Upper lobe of left lung (tissue), 6 donors: Measurements from ENCODE around the gene CLRN3. TPM values are rescaled to one million over a fixed set of nuclear protein-coding genes. Genes with fewer than 3 reads are reported as not detected.

Experiments
- ATAC-seq, 2 donors: fragments of 200-7000 bp; cut with Tn5 transposase; one replicate each; pipeline ENCODE4 v1.9.1; 2022; ENCODE audit warnings: mild to moderate bottlenecking in 2 of 2, moderate library complexity in 2 of 2; ENCODE audit not compliant: low FRiP score in 2 of 2
- DNase-seq, 2 donors: peaks; one replicate each; pipeline ENCODE4 v3.0.0-alpha.2; 2019 to 2020
- H3K27ac ChIP-seq, 4 donors: fragments of 200-600 bp; sonication (generic); one replicate each; pipeline ENCODE4 v1.5.1; 2016 to 2019
- H3K27me3 ChIP-seq, 4 donors: fragments of 200-600 bp; sonication (generic); one replicate each; pipeline ENCODE4 v1.5.1; 2017 to 2019
- H3K36me3 ChIP-seq, 4 donors: fragments of 200-600 bp; sonication (generic); one replicate each; pipeline ENCODE4 v1.5.1; 2016 to 2019
- H3K4me1 ChIP-seq, 4 donors: fragments of 200-600 bp; sonication (generic); one replicate each; pipeline ENCODE4 v1.5.1; 2018 to 2019
- H3K4me3 ChIP-seq, 4 donors: fragments of 200-600 bp; sonication (generic); one replicate each; pipeline ENCODE4 v1.5.1; 2017 to 2019; ENCODE audit warnings: mild to moderate bottlenecking in 2 of 4, moderate library complexity in 1 of 4
- H3K9me3 ChIP-seq, 4 donors: fragments of 200-600 bp; sonication (generic); one replicate each; pipeline ENCODE4 v1.5.1; 2018 to 2019
- EP300 ChIP-seq, 4 donors: sonication (generic); formaldehyde crosslinking; IDR thresholded peaks; one replicate each; pipeline ENCODE4 v1.5.1; 2017; ENCODE audit warnings: antibody characterized with exemption in 4 of 4, control low read depth in 2 of 4
- POLR2A ChIP-seq, 4 donors: fragments of 450-650 bp; IDR thresholded peaks; one replicate each; pipeline ENCODE4 v1.5.1; 2016 to 2017; ENCODE audit warnings: antibody characterized with exemption in 4 of 4, mild to moderate bottlenecking in 2 of 4
- POLR2AphosphoS5 ChIP-seq, 2 donors: sonication (generic); formaldehyde crosslinking; IDR thresholded peaks; one replicate each; pipeline ENCODE4 v1.5.1; 2017; ENCODE audit warnings: antibody characterized with exemption in 2 of 2
- WGBS, 2 donors: methylation state at CpG; one replicate each; pipeline ENCODE4 v1.1.5; 2017 to 2018; 5-methylcytosine and 5-hydroxymethylcytosine counted together
- total RNA-seq, 6 donors: library from RNA; depleted of rRNA in 4 of 6; stranded (reverse); fragments of >200 nt in 4 of 6; gene quantifications; one replicate each; pipeline versions ENCODE4 v1.1.0 to v1.2.1, GENCODE V29; 2016 to 2021
- TF ChIP-seq, protein P1 (sequence below), 6 experiments: fragments of 450-650 bp in 4 of 6; fragments of 200-600 bp in 2 of 6; sonication (generic) in 2 of 6; IDR thresholded peaks; one replicate each; pipeline ENCODE4 v1.5.1; 2016 to 2019; ENCODE audit warnings: antibody characterized with exemption in 6 of 6
- donor health status: DM: no; HTN: no; CAD: no; lungs with moderate emphysema.
- donor health status: DM: no; HTN: yes; CAD: no; lungs with severe emphysema.

CLRN3 gene
- total RNA-seq, 6 donors from 2014 or later: 0.37 to 0.49 TPM; not detected in 4

DNA sequence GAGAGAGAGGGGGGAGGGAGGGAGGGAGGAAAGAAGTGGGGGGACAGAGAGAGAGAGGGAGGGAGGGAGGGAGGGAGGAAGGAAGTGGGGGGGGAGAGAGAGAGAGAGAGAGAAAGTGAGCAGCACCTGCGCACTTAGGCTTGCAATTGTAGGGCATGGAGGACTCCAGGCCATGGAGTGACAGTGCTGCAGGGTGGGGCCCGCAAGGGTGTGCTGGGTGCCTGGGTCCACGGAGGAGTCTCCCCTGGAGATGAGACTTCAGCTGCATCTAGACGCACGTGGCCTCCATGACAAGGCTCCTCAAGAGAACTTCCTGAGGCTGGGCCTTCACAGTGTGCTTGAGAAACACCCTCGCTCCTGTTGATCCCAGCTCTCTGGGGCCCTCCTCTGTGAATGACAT is 44.5 kb downstream of the CLRN3 start:
- Histone ChIP-seq H3K27ac (no peak overlapping the region), H3K4me3 (no peak overlapping the region), H3K36me3 (no peaks in the 10 kb centered on the region), H3K9me3 (no peaks in the 10 kb centered on the region), H3K4me1 (no peaks in the 10 kb centered on the region), H3K27me3 (no peaks in the 10 kb centered on the region)
- no peak for ATAC-seq
- no peak for DNase-seq
- no peak for TF ChIP-seq POLR2A (IDR thresholded peaks at IDR 0.05)
- no peak for TF ChIP-seq EP300 (IDR thresholded peaks at IDR 0.05)
- no peak for TF ChIP-seq POLR2AphosphoS5 (IDR thresholded peaks at IDR 0.05)
- TF ChIP-seq, protein P1, sequence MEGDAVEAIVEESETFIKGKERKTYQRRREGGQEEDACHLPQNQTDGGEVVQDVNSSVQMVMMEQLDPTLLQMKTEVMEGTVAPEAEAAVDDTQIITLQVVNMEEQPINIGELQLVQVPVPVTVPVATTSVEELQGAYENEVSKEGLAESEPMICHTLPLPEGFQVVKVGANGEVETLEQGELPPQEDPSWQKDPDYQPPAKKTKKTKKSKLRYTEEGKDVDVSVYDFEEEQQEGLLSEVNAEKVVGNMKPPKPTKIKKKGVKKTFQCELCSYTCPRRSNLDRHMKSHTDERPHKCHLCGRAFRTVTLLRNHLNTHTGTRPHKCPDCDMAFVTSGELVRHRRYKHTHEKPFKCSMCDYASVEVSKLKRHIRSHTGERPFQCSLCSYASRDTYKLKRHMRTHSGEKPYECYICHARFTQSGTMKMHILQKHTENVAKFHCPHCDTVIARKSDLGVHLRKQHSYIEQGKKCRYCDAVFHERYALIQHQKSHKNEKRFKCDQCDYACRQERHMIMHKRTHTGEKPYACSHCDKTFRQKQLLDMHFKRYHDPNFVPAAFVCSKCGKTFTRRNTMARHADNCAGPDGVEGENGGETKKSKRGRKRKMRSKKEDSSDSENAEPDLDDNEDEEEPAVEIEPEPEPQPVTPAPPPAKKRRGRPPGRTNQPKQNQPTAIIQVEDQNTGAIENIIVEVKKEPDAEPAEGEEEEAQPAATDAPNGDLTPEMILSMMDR (IDR thresholded peaks at IDR 0.05): no peak
- WGBS, 2 donors: 75 to 89% methylated on average over 5 to 6 of the region's 6 CpGs

DNA sequence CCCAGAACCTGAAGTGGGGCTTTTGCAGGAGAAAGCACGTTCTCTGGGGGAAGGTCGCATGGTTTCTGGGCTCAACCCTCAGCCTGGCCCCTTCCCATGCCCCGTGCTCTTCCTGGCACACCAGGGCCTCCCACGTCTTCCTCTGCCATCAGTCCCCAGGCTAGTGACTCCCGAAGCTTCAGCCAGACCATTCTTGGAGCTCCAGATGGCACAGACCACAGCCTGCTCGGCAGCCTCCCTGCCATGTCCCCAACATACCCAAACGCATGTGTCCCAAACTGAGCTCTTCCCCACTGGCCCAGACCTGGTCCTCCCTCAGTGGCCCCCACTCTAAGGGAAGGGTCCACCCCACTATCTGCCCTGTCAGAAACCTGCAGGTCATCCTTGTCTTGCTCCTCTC is 47.0 kb downstream of the CLRN3 start:
- Histone ChIP-seq H3K4me3 (no peak overlapping the region), H3K27ac (no peak overlapping the region), H3K9me3 (no peaks in the 10 kb centered on the region), H3K4me1 (no peaks in the 10 kb centered on the region), H3K27me3 (no peaks in the 10 kb centered on the region), H3K36me3 (no peaks in the 10 kb centered on the region)
- TF ChIP-seq, protein P1 (IDR thresholded peaks at IDR 0.05): no peak
- no peak for TF ChIP-seq POLR2AphosphoS5 (IDR thresholded peaks at IDR 0.05)
- no peak for TF ChIP-seq EP300 (IDR thresholded peaks at IDR 0.05)
- TF ChIP-seq POLR2A (IDR thresholded peaks at IDR 0.05): no peak
- DNase-seq (no peak), ATAC-seq (no peak)
- WGBS, 2 donors: 70 to 77% methylated on average over 7 of the region's 7 CpGs

DNA sequence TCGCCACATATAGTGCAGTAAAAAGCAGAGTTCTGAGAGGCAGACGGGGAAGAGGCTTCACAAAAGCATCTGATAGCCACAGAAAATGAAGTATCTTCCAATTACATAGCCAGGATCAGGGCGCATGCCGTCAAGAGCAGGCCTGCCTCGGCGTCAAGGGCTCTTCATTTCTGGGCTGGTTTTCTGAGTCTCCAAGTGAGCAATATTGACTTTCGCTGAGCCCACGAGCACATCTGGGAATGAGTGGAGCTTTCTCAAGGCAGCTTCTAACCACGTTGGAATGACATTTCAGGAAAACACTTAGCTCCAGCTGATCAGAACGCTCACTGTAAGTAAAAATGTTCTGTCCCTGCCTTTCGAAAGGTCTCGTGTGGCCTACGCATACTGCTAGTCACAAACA is 51.9 kb downstream of the CLRN3 start:
- H3K4me1 ChIP-seq: peaks cover 0 to 5% (median 0%) of the 10 kb centered on the region in 4 donors
- DNase-seq (peak in 1 of 2 donors; percentile 69), ATAC-seq (peak in 1 of 2 donors; percentile 75)
- no peak overlapping the region for H3K27ac ChIP-seq
- WGBS, 2 donors: 59 to 72% methylated on average over 10 to 13 of the region's 13 CpGs
- H3K9me3 ChIP-seq: no peaks in the 10 kb centered on the region
- H3K27me3 ChIP-seq: no peaks in the 10 kb centered on the region
- no peaks in the 10 kb centered on the region for H3K36me3 ChIP-seq
- no peak overlapping the region for H3K4me3 ChIP-seq
- peak in 1 of 4 donors; percentile 15 for TF ChIP-seq EP300 (IDR thresholded peaks at IDR 0.05)
- TF ChIP-seq, protein P1 (IDR thresholded peaks at IDR 0.05): no peak

DNA sequence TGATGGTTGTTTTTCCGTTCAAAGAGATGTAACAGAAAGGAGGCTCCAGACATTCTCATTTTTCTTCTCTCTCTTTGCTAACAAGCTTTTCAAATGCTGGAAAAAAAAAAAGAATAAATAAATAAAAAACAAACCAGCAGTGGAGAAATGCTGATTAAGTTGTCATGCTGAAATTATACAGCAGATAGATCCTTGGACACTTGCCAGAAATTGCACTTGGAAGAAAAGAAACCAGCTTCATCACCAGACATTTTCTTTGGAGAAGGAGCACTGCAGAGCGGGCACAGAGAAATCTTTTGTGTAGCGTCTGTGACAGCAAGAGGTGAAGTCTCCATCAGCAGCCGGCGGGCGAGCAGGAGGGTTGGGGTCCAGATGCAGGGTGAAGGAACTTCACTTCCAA is 55.8 kb downstream of the CLRN3 start:
- TF ChIP-seq, protein P1 (IDR thresholded peaks at IDR 0.05): no peak
- no peak for TF ChIP-seq POLR2A (IDR thresholded peaks at IDR 0.05)
- no peak for TF ChIP-seq POLR2AphosphoS5 (IDR thresholded peaks at IDR 0.05)
- no peak for TF ChIP-seq EP300 (IDR thresholded peaks at IDR 0.05)
- ATAC-seq: no peak
- WGBS, 2 donors: 67 to 83% methylated on average over 6 of the region's 6 CpGs
- H3K27ac ChIP-seq: no peak overlapping the region
- no peaks in the 10 kb centered on the region for H3K36me3 ChIP-seq
- H3K4me1 ChIP-seq: peaks cover 0 to 10% (median 0%) of the 10 kb centered on the region in 4 donors
- no peaks in the 10 kb centered on the region for H3K9me3 ChIP-seq
- no peak overlapping the region for H3K4me3 ChIP-seq
- DNase-seq: no peak
- H3K27me3 ChIP-seq: no peaks in the 10 kb centered on the region

- H3K4me3 ChIP-seq: no peak overlapping the region
- H3K4me1 ChIP-seq: peaks cover 0 to 10% (median 0%) of the 10 kb centered on the region in 4 donors
- H3K27ac ChIP-seq: no peak overlapping the region
- ATAC-seq (no peak), DNase-seq (no peak)
- H3K36me3 ChIP-seq: no peaks in the 10 kb centered on the region
- TF ChIP-seq, protein P1 (IDR thresholded peaks at IDR 0.05): no peak
- no peak for TF ChIP-seq POLR2AphosphoS5 (IDR thresholded peaks at IDR 0.05)
- TF ChIP-seq POLR2A (IDR thresholded peaks at IDR 0.05): no peak
- TF ChIP-seq EP300 (IDR thresholded peaks at IDR 0.05): no peak
- 92 to 94% methylated on average over 4 of the region's 4 CpGs for WGBS, 2 donors
- no peaks in the 10 kb centered on the region for H3K9me3 ChIP-seq
- no peaks in the 10 kb centered on the region for H3K27me3 ChIP-seq
Measured at GRCh38 chr10:127836176-127836575, 56.6 kb downstream of the CLRN3 start.
